Body of pancreas (tissue), 4 donors: ENCODE results near the gene REEP5.

Experiments
- CTCF ChIP-seq, 7 experiments: fragments of 450-650 bp in 4 of 7; fragments of 200-600 bp in 3 of 7; sonication (generic) in 3 of 7; IDR thresholded peaks; one replicate each; pipeline ENCODE4 v1.5.1; 2016 to 2019; ENCODE audit warnings: antibody characterized with exemption in 7 of 7
- POLR2A ChIP-seq, 3 donors: fragments of 450-650 bp; IDR thresholded peaks; one replicate each; pipeline ENCODE4 v1.6.1; 2016; ENCODE audit warnings: antibody characterized with exemption in 3 of 3, mild to moderate bottlenecking in 2 of 3

DNA sequence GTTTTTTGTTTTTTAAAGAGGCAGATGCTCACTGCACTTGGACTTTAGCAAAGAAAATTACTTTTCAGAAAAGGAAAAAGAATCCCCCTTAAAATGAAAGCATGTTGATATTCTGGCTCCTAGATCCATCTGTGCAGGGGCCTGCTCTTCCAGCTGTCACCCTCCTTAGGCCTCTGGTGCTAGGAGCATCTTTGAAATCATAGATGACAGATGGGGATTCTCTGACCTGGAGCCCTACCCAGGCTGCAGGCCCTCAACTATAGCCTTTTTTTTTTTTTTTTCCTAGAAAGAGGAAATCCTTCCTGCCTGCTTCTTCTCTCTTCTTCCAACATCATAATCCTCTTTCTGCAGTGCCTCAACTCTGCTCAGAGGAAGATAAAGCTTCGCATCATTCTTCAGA is 38.3 kb upstream of the REEP5 start:
- TF ChIP-seq CTCF (IDR thresholded peaks at IDR 0.05): no peak
- TF ChIP-seq POLR2A (IDR thresholded peaks at IDR 0.05): no peak
